ENCODE results near the gene STXBP6. TPM values are rescaled to one million over a fixed set of nuclear protein-coding genes. Genes with fewer than 3 reads are reported as not detected.

The STXBP6 gene
- total RNA-seq, 4 donors from 2014 or later = 2.6 to 5.5 (median 4.4) TPM

GRCh38 chr14:25009891-25010290, 40.1 kb downstream of the STXBP6 start:
- intact Hi-C loops (cut with DNase I; ENCODE audit: low total_unique reads) (no loop called here), in situ Hi-C loops (cut with MboI; ENCODE audit: low sequenced_read_pairs in 4 of 4) (no loop called here)
- no peaks in the 10 kb centered on the region for H3K9me3 ChIP-seq
- H3K4me1 ChIP-seq = peaks cover 0 to 7% of the 10 kb centered on the region in 2 donors
- H3K27me3 ChIP-seq = no peaks in the 10 kb centered on the region
- DNase-seq (no peak), ATAC-seq (no peak)
- H3K27ac ChIP-seq = no peak overlapping the region
- no peak overlapping the region for H3K4me3 ChIP-seq
- H3K36me3 ChIP-seq = no peaks in the 10 kb centered on the region
- TF ChIP-seq CTCF (IDR thresholded peaks at IDR 0.05 in 4 of 5, conservative IDR thresholded peaks at IDR 0.05 in 1 of 5) (no peak), POLR2A (IDR thresholded peaks at IDR 0.05) (no peak)

- TF ChIP-seq CTCF (IDR thresholded peaks at IDR 0.05 in 4 of 5, conservative IDR thresholded peaks at IDR 0.05 in 1 of 5) = no peak
- TF ChIP-seq POLR2A (IDR thresholded peaks at IDR 0.05) = no peak
- H3K4me1 ChIP-seq = peaks cover 0 to 20% of the 10 kb centered on the region in 2 donors
- H3K9me3 ChIP-seq = no peaks in the 10 kb centered on the region
- DNase-seq = no peak
- H3K36me3 ChIP-seq = no peaks in the 10 kb centered on the region
- peak overlapping the region; percentile 22 to 42 (median 30) for H3K27ac ChIP-seq
- in situ Hi-C loops (cut with MboI; ENCODE audit: low sequenced_read_pairs in 4 of 4) = no loop called here
- H3K27me3 ChIP-seq = no peaks in the 10 kb centered on the region
- intact Hi-C loops (cut with DNase I; ENCODE audit: low total_unique reads) = no loop called here
- no peak for ATAC-seq
- no peak overlapping the region for H3K4me3 ChIP-seq
Measured at GRCh38 chr14:25007832-25008231, 42.1 kb downstream of the STXBP6 start.

GRCh38 chr14:25006961-25007795, 42.8 kb downstream of the STXBP6 start:
- intact Hi-C loops (cut with DNase I; ENCODE audit: low total_unique reads) (no loop called here), in situ Hi-C loops (cut with MboI; ENCODE audit: low sequenced_read_pairs in 4 of 4) (no loop called here)
- Histone ChIP-seq H3K27ac (peak overlapping the region; percentile 23 to 42 (median 30)), H3K9me3 (no peaks in the 10 kb centered on the region), H3K4me1 (peaks cover 0 to 20% of the 10 kb centered on the region in 2 donors), H3K36me3 (no peaks in the 10 kb centered on the region), H3K4me3 (no peak overlapping the region), H3K27me3 (no peaks in the 10 kb centered on the region)
- ATAC-seq (peak in 1 of 2 donors; percentile 42), DNase-seq (no peak)
- TF ChIP-seq POLR2A (IDR thresholded peaks at IDR 0.05) (no peak), CTCF (IDR thresholded peaks at IDR 0.05 in 4 of 5, conservative IDR thresholded peaks at IDR 0.05 in 1 of 5) (no peak)

GRCh38 chr14:25006031-25006430, 43.9 kb downstream of the STXBP6 start:
- intact Hi-C loops (cut with DNase I; ENCODE audit: low total_unique reads) = no loop called here
- in situ Hi-C loops (cut with MboI; ENCODE audit: low sequenced_read_pairs in 4 of 4) = no loop called here
- no peaks in the 10 kb centered on the region for H3K36me3 ChIP-seq
- peak overlapping the region in 1 of 4 donors; percentile 21 for H3K27ac ChIP-seq
- H3K4me3 ChIP-seq = no peak overlapping the region
- H3K4me1 ChIP-seq = peaks cover 4 to 20% of the 10 kb centered on the region in 2 donors
- H3K9me3 ChIP-seq = no peaks in the 10 kb centered on the region
- DNase-seq (no peak), ATAC-seq (no peak)
- no peaks in the 10 kb centered on the region for H3K27me3 ChIP-seq
- no peak for TF ChIP-seq POLR2A (IDR thresholded peaks at IDR 0.05)
- no peak for TF ChIP-seq CTCF (IDR thresholded peaks at IDR 0.05 in 4 of 5, conservative IDR thresholded peaks at IDR 0.05 in 1 of 5)
